Fibroblast of peridontal ligament (primary cell): Measurements from ENCODE around the gene PILRB.
"Not testable (repeated sequence)": the region's sequence is repeated elsewhere in the genome, so short reads cannot be mapped to it uniquely, and the experiment has no call there.

Experiments
- DNase-seq: peaks from one replicate; pipeline ENCODE4 v3.0.0-alpha.2; 2010; ENCODE audit errors: extremely low read depth

PILRB gene

DNA sequence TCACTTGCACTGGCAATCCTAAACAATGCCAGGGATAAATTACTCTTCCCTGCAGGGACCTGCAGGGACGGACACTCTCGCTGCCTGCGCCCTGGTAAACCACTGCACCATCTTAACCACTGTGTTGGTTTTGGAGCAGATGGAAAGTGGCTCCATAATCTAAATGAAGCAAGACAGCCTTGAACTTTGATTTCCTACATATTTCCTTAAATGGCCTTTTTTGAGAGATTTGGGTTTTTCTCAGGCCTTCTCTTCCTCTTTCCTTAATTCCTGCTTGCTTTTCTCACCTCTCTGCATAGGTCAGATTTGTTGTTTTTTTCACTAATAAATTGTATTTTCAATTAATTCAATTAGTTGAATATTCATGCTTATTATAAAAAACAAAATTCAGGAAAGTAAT lies 18.1 kb downstream of the PILRB start:
- no peak for DNase-seq

DNA sequence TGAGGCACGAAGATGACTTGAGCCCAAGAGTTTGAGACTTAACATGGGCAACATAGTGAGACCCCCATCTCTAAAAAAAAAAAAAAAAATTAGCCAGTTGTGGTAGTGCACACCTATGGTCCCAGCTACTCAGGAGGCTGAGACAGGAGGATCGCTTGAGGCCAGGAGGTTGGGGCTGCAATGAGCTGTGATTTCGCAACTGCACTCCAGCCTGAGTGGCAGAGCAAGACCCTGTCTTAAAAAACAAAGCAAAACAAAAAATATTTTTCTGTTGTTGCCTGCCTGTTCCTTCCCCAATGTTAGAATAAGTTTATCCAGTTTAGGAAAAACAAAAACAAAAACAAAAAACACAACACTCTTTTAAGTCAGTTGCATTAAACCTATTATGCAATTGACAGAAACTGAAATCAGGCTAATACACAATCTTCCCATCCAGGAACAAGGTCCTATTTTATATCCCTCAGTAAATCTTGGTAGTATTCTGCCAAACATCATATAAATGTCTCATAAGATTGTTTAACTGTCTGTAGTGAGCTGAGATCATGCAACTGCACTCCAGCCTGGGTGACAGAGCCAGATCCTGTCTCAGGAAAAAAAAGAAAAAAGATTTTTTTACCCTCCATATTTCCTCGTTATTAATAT lies 20.3 kb downstream of the PILRB start:
- no peak for DNase-seq

DNA sequence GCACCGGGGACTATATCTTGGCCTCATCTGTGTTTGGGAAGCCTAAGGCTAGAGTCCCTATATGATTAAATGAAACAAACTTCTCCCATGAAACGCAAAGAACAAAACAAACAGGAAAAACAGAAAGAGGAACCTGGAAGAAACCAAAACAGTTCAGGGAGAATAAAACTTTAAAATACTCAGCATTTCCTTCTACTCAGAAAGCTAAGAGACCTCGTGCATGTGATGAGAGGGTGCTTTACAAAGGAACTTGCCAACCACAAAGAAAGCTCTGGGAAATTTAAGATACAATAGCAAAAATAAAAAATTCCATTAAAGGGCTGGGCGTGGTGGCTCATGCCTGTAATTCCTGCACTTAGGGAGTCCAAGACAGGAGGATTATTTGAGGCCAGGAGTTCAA lies 22.3 kb downstream of the PILRB start:
- DNase-seq, result no peak

DNA sequence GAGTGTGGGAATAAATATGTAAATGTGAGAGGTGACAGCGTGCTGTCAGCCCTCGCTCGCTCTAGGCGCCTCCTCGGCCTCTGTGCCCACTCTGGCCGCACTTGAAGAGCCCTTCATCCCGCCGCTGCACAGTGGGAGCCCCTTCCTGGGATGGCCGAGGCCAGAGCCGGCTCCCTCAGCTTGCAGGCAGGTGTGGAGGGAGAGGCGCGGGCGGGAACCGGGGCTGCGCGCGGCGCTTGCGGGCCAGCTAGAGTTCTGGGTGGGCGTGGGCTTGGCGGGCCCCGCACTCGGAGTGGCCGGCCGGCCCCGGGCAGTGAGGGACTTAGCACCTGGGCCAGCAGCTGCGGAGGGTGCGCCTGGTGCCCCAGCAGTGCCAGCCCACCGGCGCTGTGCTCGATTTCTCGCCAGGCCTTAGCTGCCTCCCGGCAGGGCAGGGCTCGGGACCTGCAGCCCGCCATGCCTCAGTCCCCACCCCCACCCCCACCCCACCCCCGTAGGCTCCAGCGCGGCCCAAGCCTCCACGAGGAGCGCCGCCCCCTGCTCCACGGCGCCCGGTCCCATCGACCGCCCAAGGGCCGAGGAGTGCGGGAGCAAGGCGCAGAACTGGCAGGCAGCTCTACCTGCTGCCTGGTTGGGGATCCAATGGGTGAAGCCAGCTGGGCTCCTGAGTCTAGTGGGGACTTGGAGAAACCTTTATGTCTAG lies 23.8 kb downstream of the PILRB start:
- DNase-seq, result not testable (repeated sequence)

DNA sequence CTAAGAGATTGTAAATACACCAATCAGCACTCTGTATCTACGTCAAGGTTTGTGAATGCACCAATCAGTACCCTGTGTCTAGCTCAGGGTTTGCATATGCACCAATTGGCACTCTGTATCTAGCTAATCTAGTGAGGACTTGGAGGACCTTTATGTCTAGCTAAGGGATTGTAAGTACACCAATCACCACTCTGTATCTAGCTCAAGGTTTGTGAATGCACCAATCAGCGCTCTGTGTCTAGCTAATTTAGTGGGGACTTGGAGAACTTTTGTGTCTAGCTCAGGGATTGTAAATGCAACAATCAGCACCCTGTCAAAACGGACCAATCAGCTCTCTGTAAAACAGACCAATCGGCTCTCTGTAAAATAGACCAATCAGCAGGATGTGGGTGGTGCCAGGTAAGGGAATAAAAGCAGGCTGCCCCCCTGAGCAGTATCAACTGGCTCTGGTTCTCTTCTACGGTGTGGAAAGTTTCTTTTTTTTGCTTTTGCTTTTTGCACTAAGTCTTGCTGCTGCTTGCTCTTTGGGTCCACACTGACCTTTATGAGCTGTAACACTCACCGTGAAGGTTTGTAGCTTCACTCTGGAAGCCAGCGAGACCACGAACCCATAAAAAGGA lies 24.4 kb downstream of the PILRB start:
- DNase-seq, result not testable (repeated sequence)

DNA sequence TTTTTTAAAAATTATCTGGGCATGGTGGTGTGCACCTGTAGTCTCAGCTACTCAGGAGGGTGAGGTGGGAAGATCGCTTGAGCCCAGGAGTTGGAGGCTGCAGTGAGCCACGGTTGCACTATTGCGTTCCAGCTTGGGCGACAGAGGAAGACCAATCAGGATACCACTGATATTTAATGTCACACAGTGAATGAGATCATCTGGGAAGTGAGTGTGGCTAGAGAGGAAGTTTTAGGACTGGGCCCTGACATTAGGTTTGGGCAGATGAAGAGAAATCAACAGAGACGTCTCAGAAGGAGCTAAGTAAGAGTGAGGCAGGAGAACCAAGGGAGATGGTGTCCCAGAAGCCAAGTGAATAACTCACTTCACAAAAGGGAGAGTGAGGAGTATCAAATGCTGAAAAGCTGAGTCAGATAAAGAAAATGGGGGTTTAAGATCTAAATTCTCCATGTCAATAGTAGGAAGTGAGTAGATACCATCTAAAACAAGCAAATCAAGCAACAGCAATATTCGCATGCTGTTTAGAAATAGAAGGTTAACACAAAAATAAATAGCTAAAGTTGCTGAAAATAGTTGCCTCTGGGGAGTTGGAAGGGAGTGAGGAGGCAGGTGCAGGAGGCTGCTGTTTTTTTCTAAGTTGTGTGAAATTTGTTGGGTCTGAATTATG lies 26.8 kb downstream of the PILRB start:
- DNase-seq, result no peak

DNA sequence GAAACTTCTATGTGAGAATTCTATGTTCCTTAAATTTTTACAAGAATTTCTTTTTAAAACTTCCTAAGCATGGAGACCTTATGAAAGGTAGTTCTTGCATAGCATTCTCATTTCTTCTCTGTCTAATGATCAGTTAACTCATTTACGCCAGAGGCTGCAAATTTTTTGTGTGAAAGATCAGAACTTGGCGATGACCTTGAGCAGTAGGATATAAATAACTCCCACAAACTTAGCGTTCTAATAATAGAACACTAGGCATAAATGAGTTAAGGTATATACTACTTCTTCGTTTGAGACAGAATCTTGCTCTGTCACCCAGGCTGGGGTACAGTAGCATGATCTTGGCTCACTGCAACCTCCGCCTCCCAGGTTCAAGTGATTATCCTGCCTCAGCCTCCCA lies 29.0 kb downstream of the PILRB start:
- DNase-seq, result no peak

DNA sequence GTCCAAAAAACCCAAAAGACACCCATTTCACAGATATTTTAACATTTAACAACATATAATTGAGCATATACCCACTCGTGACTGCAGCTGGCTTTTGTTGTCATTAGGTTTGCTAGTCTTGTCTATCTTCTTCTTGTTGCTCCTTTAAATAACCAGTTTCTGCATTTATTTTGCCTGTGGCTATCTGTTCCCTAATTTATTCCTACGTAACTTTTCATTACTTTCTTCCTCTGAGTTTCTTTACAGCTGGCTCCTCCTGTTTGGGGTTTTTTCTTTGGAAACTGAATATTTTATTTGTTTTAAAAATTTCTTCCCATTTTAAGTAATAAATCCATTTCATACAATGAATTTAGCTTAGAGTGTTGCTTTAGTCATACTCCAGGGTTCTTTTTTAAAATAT lies 29.8 kb downstream of the PILRB start:
- no peak for DNase-seq

DNA sequence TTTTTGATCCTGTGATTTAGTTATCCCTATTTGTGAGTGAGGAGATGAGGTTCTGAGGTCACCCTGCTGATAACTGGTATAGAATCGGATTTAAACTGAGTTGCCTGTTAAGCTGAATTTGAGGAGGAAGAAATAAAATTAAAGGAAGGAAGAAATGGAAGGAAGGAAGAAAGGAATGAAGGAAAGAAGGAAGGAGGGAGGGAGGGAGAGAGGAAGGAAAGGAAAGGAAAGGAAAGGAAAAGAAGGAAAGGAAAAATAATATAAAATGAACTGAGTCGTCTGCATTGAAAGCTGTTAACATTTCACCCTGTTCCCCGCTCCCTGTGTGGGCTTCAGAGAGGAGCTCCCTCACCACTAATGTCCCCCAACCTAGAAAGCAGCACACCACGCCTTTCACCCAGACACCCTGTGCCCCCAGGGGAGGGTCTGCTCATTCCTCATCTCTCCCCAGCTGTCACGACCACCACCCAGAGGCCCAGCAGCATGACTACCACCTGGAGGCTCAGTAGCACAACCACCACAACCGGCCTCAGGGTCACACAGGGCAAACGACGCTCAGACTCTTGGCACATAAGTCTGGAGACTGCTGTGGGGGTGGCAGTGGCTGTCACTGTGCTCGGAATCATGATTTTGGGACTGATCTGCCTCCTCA lies 31.6 kb downstream of the PILRB start:
- no peak for DNase-seq

DNA sequence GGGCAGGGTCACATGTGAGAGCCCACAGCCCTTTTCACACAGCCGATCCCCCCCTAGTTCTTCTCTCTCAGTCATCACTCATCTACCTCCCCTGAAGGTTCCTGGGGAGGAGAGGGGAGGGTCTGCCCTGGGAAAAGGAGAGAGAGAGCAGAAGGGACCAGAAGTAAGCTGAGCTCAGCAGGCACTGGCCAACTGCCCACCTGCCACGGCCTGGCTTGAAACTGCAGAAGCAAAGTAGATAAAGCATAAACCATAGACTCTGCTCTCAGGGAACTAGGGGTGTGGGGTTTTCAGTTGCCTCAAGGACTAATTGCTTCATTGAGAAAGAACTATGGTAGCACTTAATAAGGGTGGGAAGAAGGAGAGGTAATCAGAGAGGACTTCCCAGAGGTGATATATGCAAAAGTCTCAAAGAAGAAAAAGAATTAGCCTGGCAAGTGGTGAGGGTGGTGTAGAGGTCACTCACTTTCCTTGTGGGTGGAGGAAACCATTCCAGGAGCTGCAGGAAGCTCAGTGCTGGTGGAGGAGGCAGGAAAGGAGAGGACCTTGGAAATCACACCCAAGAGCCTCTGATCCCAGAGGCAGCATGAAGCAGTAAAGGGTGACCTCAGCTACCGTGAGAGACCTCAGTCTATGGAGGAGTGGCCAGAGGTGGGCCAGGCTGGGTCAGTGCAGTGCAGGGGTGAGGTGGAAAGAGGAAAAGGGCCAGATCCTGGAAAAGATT lies 32.5 kb downstream of the PILRB start:
- DNase-seq, result no peak

DNA sequence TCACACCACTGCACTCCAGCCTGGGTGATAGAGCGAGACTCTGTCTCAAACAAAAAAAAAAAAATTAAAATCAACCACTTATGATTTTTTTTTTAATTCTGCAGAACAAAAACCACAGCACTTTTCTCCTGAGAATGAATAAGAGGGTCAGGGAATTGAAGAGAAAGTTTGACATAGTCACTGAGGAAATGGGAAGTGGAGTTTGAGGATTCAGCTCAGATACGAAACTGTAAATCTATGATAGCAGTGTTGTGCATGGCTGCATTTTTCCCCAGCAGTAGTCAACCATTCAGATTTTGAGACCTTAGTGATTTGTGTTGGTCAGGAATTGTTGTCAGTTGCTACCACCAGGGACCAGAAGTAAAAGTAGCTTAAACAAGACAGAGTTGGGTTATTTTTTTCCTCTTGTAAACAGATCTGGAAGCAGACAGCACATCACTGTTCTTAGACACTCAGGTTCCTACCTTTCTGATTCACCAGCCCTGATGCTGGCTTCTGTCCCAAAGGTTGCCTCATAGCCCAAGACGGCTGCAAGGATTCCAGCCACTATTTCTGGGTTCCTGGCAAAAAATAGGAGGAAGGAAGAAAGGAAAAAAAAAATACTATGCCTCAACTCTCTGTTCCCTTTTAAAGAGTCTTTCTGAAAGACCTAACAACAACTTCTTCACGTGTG lies 35.5 kb downstream of the PILRB start:
- DNase-seq, result no peak

DNA sequence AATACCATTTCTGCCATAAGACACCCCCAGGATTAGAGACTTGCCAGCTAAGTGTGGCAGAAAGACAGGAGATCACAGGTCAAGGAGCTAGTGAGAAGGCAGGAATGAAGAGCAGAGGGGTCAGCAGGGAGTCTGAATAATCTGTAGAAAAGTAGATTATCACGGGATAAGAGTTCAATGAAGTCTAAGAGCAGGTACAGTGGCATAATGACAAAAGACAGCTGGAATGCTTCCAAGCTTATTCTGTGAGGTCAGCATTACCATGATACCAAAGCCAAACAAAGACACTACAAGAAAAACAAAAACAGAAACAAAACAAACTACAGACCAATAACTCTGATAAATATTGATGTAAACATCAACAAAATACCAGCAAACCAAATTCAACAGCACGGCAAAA lies 36.2 kb downstream of the PILRB start:
- DNase-seq, result no peak

DNA sequence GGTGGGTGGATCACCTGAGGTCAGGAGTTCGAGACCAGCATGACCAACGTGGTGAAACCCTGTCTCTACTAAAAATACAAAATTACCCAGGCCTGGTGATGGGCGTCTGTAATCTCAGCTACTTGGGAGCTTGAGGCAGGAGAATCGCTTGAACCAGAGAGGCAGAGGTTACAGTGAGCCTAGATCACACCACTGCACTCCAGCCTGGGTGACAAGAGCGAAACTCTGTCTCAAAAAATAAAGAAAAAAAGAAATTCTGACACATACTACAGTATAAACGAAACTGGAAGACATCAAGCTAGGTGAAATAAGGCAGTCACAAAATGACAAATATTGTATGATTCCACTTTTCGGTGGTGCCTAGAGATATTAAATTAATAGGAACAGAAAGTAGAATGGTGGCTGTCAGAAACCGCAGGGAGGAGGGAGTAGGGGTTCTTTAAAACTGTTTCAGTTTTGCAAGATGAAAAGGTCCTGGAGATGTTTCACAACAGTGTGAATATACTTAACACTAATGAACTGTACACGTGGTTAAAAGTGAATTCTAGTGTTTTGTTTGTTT lies 38.6 kb downstream of the PILRB start:
- DNase-seq, result no peak

DNA sequence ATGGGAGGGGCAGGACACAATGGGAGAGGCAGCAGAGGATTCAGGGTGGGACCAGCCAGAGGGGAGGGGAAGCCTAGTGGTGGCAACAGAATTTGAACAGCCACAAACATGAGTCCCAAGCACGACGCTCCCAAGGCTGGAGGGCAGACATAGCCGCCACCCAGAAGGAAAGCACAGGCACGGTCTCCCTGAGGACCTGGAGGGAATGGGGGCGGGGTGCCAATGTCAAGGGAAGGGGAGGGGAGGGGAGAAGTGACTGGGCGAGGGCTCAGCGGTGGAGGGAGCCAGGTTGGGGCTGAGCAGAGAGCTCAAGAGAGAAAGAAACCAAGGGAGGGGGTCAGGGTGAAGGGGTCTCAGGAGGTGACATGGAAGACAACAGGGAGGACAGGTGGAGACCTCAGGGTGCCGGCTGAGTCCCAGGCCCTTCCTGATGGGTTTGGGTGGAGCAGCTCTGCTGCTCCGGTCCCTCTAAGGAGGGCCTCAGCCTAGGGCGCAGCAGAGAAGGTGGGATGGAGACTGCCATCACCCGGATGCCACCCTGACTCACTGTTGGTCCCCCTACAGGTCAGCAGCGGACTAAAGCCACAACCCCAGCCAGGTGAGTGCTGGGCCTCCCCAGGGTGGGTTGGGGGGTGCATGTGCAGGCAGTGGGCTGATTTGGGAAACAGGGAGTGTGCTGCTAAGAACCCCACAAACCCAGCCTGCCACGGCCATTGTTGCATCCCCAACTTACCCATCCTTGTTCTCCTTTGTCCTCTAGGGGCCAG lies 39.6 kb downstream of the PILRB start:
- no peak for DNase-seq

DNA sequence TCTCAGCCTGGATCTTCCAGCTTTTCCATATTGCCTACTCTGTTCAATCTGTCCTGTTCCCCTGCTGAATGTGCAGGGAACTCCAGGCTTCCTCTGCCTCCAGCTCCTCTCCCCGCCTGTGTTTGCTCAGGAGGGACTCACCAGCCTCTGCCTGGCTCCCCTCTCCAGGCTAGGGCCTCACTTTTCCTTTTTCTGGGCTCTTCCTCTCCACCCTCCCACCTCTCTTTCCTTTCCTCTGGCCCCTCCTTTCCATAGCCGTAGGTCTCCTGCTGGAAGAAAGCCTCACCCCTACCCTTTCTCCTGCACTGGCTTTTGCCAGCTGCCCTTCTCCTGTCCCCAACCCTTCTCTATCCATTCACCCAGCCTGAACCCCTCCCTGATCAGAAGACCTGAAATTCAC lies 40.3 kb downstream of the PILRB start:
- no peak for DNase-seq

DNA sequence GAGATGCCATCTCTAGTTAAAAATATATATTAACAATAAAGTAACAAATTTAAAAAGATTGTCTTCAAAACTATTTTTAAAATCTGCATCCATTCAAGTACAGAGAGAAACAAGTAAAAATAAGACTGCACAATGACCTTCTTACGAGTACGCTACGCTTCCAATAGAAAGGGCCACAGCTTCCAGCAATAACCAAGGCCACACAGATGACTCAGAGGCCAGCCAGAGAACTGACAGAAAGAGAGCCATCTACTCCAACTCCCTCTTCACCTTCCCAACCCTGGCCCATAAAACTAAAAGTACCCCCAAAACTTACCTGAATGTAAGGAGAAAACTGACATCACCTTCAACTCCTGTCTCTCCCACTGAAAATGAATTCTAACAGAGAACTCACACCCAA lies 42.1 kb downstream of the PILRB start:
- no peak for DNase-seq

DNA sequence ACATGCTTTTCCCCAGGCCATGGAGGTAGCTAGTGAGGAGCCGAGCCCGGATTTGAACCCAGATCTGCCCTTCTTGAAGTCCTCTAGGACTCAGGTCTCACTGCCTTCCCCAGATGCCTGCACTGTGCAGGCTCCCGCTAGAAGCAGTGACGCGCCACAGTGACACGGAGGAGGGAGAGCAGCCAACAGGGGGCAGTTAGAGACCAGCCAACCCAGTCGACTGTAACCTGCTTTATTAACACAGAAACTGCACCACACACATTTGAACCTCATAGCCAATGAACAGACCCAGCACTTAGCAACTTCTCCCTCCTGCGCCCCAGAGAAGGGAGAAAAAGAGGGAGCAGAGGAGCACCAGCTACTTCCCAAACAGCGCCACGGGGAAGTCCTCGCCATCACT lies 42.7 kb downstream of the PILRB start:
- no peak for DNase-seq

DNA sequence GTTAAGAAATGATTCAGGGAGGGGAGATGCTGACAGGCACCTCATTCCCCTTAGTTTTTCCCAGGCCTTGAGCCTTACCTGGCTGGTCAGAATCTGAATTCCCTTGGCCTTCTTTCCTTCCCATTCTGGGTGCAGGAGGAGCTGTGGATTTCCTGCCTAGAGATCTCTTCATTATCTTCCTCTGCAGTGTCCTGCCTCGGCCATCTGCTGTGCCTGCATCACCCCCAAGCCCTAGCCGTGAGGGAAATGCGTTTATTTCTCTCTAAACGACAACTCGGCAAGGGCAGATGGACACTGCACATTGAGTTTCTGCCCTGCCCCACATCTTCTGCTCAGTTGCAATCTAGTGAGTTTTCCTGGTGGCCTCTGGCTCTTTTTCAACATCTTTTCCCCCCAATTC lies 43.9 kb downstream of the PILRB start:
- DNase-seq, result no peak

DNA sequence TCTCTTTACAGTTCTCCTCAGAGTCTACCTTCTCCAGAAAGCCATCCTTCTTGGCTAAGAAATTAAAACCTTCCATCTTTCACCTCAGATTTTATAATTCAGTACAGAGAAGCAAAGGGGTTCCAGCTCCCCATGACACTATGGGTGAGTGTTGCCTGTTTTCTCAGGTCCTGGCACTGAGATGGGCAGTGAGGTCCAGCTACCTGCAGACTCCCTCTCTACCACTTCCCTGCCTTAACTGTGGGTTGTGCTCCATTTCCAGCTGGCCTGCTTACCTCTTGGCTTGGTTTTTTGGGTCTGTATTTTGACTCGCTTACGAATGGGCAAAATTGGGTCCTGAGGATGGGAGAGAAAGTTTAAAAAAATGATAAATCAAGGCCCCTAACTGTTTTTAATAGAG lies 44.3 kb downstream of the PILRB start:
- no peak for DNase-seq

DNA sequence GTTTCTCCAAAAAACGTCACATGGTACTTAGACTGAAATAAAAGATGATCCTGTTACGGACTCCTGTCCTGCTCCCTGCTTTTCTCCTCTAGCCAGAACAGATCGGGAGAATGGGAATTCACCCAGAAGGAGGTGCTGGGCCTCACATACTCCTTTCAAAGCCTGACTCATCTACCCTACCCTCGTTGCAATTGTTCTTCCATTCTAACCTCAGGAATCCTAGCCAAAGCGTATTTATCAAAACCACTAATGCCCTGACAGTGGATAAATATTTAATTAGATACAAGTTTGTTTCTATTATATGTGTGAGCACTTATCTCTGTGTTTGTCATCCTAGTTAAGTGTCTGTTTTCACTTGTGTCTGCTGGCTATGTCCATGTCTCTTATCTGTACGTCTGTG lies 48.9 kb downstream of the PILRB start:
- peak; percentile 20 for DNase-seq
